SK-N-SH treated with all-trans-retinoic acid at 6 μM for 48 hours (cell line): ENCODE measurements around the gene DHCR7.

ENCODE experiments used
- ARNTL ChIP-seq: fragments of 450-650 bp; formaldehyde crosslinking; IDR thresholded peaks from 2 replicates; pipeline ENCODE4 v1.5.0; 2020; ENCODE audit warnings: low read depth, mild to moderate bottlenecking, moderate library complexity, borderline replicate concordance
- POU6F1 ChIP-seq: fragments of 250-450 bp; sonication (Bioruptor Pico); IDR thresholded peaks from 2 replicates; pipeline ENCODE4 v1.8.0; 2021; ENCODE audit warnings: low read depth, mild to moderate bottlenecking, moderate library complexity, borderline replicate concordance
- SNAI2 ChIP-seq: fragments of 250-450 bp; sonication (Bioruptor Pico); IDR thresholded peaks from 2 replicates; pipeline ENCODE4 v1.5.0; 2020; ENCODE audit warnings: mild to moderate bottlenecking, moderate library complexity
- TCF4 ChIP-seq: fragments of 250-450 bp; sonication (Bioruptor Pico); IDR thresholded peaks from 2 replicates; pipeline ENCODE4 v1.8.0; 2021; ENCODE audit warnings: mild to moderate bottlenecking, moderate library complexity, borderline replicate concordance
- TSHZ2 ChIP-seq: fragments of 250-450 bp; sonication (Bioruptor Pico); IDR thresholded peaks from 2 replicates; pipeline ENCODE4 v1.5.0; 2020; ENCODE audit warnings: mild to moderate bottlenecking, moderate library complexity
- ZFP3 ChIP-seq: fragments of 250-450 bp; sonication (Bioruptor Pico); IDR thresholded peaks from 2 replicates; pipeline ENCODE4 v1.5.0; 2020; ENCODE audit warnings: mild to moderate bottlenecking, moderate library complexity
- ZNF8 ChIP-seq: fragments of 450-650 bp; formaldehyde crosslinking; IDR thresholded peaks from 2 replicates; pipeline ENCODE4 v1.5.0; 2020; ENCODE audit warnings: mild to moderate bottlenecking, moderate library complexity
- TF ChIP-seq, protein P1 (sequence below): fragments of 250-450 bp; sonication (Bioruptor Pico); IDR thresholded peaks from 2 replicates; pipeline ENCODE4 v1.8.0; 2020; ENCODE audit warnings: mild to moderate bottlenecking, moderate library complexity, borderline replicate concordance
- TF ChIP-seq, protein P2 (sequence below): fragments of 250-450 bp; sonication (Bioruptor Pico); IDR thresholded peaks from 2 replicates; pipeline ENCODE4 v1.5.1; 2020; ENCODE audit warnings: low read depth, mild to moderate bottlenecking, moderate library complexity

- TF ChIP-seq TCF4 (CRISPR knock-in tag) (no peak), TSHZ2 (no peak), SNAI2 (CRISPR knock-in tag) (no peak), ZFP3 (CRISPR knock-in tag) (no peak), POU6F1 (CRISPR knock-in tag) (no peak), ZNF8 (no peak), ARNTL (CRISPR knock-in tag) (no peak)
- TF ChIP-seq, protein P1, sequence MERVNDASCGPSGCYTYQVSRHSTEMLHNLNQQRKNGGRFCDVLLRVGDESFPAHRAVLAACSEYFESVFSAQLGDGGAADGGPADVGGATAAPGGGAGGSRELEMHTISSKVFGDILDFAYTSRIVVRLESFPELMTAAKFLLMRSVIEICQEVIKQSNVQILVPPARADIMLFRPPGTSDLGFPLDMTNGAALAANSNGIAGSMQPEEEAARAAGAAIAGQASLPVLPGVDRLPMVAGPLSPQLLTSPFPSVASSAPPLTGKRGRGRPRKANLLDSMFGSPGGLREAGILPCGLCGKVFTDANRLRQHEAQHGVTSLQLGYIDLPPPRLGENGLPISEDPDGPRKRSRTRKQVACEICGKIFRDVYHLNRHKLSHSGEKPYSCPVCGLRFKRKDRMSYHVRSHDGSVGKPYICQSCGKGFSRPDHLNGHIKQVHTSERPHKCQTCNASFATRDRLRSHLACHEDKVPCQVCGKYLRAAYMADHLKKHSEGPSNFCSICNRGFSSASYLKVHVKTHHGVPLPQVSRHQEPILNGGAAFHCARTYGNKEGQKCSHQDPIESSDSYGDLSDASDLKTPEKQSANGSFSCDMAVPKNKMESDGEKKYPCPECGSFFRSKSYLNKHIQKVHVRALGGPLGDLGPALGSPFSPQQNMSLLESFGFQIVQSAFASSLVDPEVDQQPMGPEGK (CRISPR knock-in tag): no peak
- TF ChIP-seq, protein P2, sequence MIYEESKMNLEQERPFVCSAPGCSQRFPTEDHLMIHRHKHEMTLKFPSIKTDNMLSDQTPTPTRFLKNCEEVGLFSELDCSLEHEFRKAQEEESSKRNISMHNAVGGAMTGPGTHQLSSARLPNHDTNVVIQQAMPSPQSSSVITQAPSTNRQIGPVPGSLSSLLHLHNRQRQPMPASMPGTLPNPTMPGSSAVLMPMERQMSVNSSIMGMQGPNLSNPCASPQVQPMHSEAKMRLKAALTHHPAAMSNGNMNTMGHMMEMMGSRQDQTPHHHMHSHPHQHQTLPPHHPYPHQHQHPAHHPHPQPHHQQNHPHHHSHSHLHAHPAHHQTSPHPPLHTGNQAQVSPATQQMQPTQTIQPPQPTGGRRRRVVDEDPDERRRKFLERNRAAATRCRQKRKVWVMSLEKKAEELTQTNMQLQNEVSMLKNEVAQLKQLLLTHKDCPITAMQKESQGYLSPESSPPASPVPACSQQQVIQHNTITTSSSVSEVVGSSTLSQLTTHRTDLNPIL (CRISPR knock-in tag): no peak
Observed at GRCh38 chr11:71476031-71476430, 27.8 kb upstream of the DHCR7 start.
